ENCODE data around the gene RAB27B.

RAB27B gene

GRCh38 chr18:54924948-54925347 lies 96.7 kb downstream of the RAB27B start:
- no peak overlapping the region for H3K27ac ChIP-seq (ENCODE audit: low read length)
- no peak overlapping the region for H2AFZ ChIP-seq (ENCODE audit: low read depth, low read length)
- TF ChIP-seq EZH2 (IDR thresholded peaks at IDR 0.05; ENCODE audit: borderline replicate concordance, low read depth, low read length, severe bottlenecking) (no peak), CTCF (IDR thresholded peaks at IDR 0.05; ENCODE audit: borderline replicate concordance, extremely low read depth, low read length, poor library complexity, severe bottlenecking) (no peak)
- no peaks in the 10 kb centered on the region for H3K4me1 ChIP-seq (ENCODE audit: insufficient read depth, low read length)
- no peak overlapping the region for H3K9ac ChIP-seq (ENCODE audit: low read depth, low read length)
- DNase-seq (no peak), ATAC-seq (ENCODE audit: insufficient read depth, low read depth) (no peak)
- no peaks in the 10 kb centered on the region for H3K9me3 ChIP-seq (ENCODE audit: insufficient read depth, low read length, severe bottlenecking)
- H3K27me3 ChIP-seq (ENCODE audit: insufficient read depth, low read length, poor library complexity), result no peaks in the 10 kb centered on the region
- H3K4me3 ChIP-seq (ENCODE audit: low read depth in 1 of 2, low read length in 2 of 2), result no peak overlapping the region
- H4K20me1 ChIP-seq (ENCODE audit: insufficient read depth, low read length), result no peaks in the 10 kb centered on the region
- H3K79me2 ChIP-seq (ENCODE audit: insufficient read depth, low read length), result no peaks in the 10 kb centered on the region
- H3K4me2 ChIP-seq (ENCODE audit: insufficient read depth, low read length), result no peak overlapping the region
- H3K36me3 ChIP-seq (ENCODE audit: insufficient read depth, low read length), result no peaks in the 10 kb centered on the region

- Histone ChIP-seq H2AFZ (ENCODE audit: low read depth, low read length) (no peak overlapping the region), H3K36me3 (ENCODE audit: insufficient read depth, low read length) (no peaks in the 10 kb centered on the region), H3K4me2 (ENCODE audit: insufficient read depth, low read length) (no peak overlapping the region), H3K4me1 (ENCODE audit: insufficient read depth, low read length) (no peaks in the 10 kb centered on the region), H3K79me2 (ENCODE audit: insufficient read depth, low read length) (no peaks in the 10 kb centered on the region), H4K20me1 (ENCODE audit: insufficient read depth, low read length) (no peaks in the 10 kb centered on the region), H3K27ac (ENCODE audit: low read length) (no peak overlapping the region), H3K27me3 (ENCODE audit: insufficient read depth, low read length, poor library complexity) (no peaks in the 10 kb centered on the region), H3K4me3 (ENCODE audit: low read depth in 1 of 2, low read length in 2 of 2) (no peak overlapping the region), H3K9ac (ENCODE audit: low read depth, low read length) (no peak overlapping the region), H3K9me3 (ENCODE audit: insufficient read depth, low read length, severe bottlenecking) (no peaks in the 10 kb centered on the region)
- no peak for TF ChIP-seq EZH2 (IDR thresholded peaks at IDR 0.05; ENCODE audit: borderline replicate concordance, low read depth, low read length, severe bottlenecking)
- TF ChIP-seq CTCF (IDR thresholded peaks at IDR 0.05; ENCODE audit: borderline replicate concordance, extremely low read depth, low read length, poor library complexity, severe bottlenecking), result no peak
- ATAC-seq (ENCODE audit: insufficient read depth, low read depth), result no peak
- DNase-seq, result no peak
Observed at GRCh38 chr18:54926593-54927325, 98.5 kb downstream of the RAB27B start.

GRCh38 chr18:54928236-54928635 lies 100.0 kb downstream of the RAB27B start:
- TF ChIP-seq EZH2 (IDR thresholded peaks at IDR 0.05; ENCODE audit: borderline replicate concordance, low read depth, low read length, severe bottlenecking), result no peak
- TF ChIP-seq CTCF (IDR thresholded peaks at IDR 0.05; ENCODE audit: borderline replicate concordance, extremely low read depth, low read length, poor library complexity, severe bottlenecking), result no peak
- H2AFZ ChIP-seq (ENCODE audit: low read depth, low read length), result no peak overlapping the region
- no peaks in the 10 kb centered on the region for H3K4me1 ChIP-seq (ENCODE audit: insufficient read depth, low read length)
- DNase-seq (no peak), ATAC-seq (ENCODE audit: insufficient read depth, low read depth) (no peak)
- H3K36me3 ChIP-seq (ENCODE audit: insufficient read depth, low read length), result no peaks in the 10 kb centered on the region
- no peak overlapping the region for H3K4me2 ChIP-seq (ENCODE audit: insufficient read depth, low read length)
- no peaks in the 10 kb centered on the region for H3K79me2 ChIP-seq (ENCODE audit: insufficient read depth, low read length)
- no peak overlapping the region for H3K27ac ChIP-seq (ENCODE audit: low read length)
- H3K9me3 ChIP-seq (ENCODE audit: insufficient read depth, low read length, severe bottlenecking), result no peaks in the 10 kb centered on the region
- no peak overlapping the region for H3K4me3 ChIP-seq (ENCODE audit: low read depth in 1 of 2, low read length in 2 of 2)
- H3K27me3 ChIP-seq (ENCODE audit: insufficient read depth, low read length, poor library complexity), result no peaks in the 10 kb centered on the region
- H4K20me1 ChIP-seq (ENCODE audit: insufficient read depth, low read length), result no peaks in the 10 kb centered on the region
- no peak overlapping the region for H3K9ac ChIP-seq (ENCODE audit: low read depth, low read length)
